Lung microvascular endothelial cell (primary cell): ENCODE measurements around the gene OSCP1. TPM values are rescaled to one million over a fixed set of nuclear protein-coding genes. Genes with fewer than 3 reads are reported as not detected.

Experiments
- DNase-seq, 2 donors: peaks; one replicate each; pipeline versions ENCODE4 v3.0.0 to v3.0.0-alpha.2; 2010; ENCODE audit warnings: low read depth in 2 of 2
- total RNA-seq: library from RNA; depleted of rRNA; stranded (reverse); fragments of >200 nt; gene quantifications from 2 replicates; pipeline ENCODE4 v1.2.1, GENCODE V29; 2014

Gene OSCP1
- total RNA-seq, 1 donor from 2014 or later = 4.2 TPM

GRCh38 chr1:36446746-36447145 is 3.5 kb downstream of the OSCP1 start:
- DNase-seq = no peak

- peak in 1 of 2 donors; percentile 34 for DNase-seq
Observed at GRCh38 chr1:36446271-36446670, 4.0 kb downstream of the OSCP1 start.

- no peak for DNase-seq
Observed at GRCh38 chr1:36443297-36443696, 7.0 kb downstream of the OSCP1 start.

GRCh38 chr1:36442337-36442736 is 7.9 kb downstream of the OSCP1 start:
- no peak for DNase-seq

GRCh38 chr1:36440646-36441045 is 9.6 kb downstream of the OSCP1 start:
- no peak for DNase-seq

- DNase-seq = no peak
Observed at GRCh38 chr1:36440044-36440443, 10.2 kb downstream of the OSCP1 start.

- DNase-seq = no peak
Observed at GRCh38 chr1:36438715-36439114, 11.5 kb downstream of the OSCP1 start.

GRCh38 chr1:36436821-36437220 is 13.4 kb downstream of the OSCP1 start:
- DNase-seq = no peak

GRCh38 chr1:36433102-36433501 is 17.1 kb downstream of the OSCP1 start:
- DNase-seq = no peak

GRCh38 chr1:36432616-36433015 is 17.6 kb downstream of the OSCP1 start:
- DNase-seq = peak; percentile 13 to 63

- DNase-seq = no peak
Observed at GRCh38 chr1:36425791-36426190, 24.5 kb downstream of the OSCP1 start.

- no peak for DNase-seq
Observed at GRCh38 chr1:36421649-36422048, 28.6 kb downstream of the OSCP1 start.

GRCh38 chr1:36420836-36421317 is 29.4 kb downstream of the OSCP1 start:
- DNase-seq = peak; percentile 80 to 86

- DNase-seq = no peak
Observed at GRCh38 chr1:36420409-36420808, 29.8 kb downstream of the OSCP1 start.

GRCh38 chr1:36419569-36419968 is 30.7 kb downstream of the OSCP1 start:
- DNase-seq = no peak

GRCh38 chr1:36419140-36419539 is 31.1 kb downstream of the OSCP1 start:
- no peak for DNase-seq

GRCh38 chr1:36417931-36418330 is 32.3 kb downstream of the OSCP1 start:
- no peak for DNase-seq

- DNase-seq = no peak
Observed at GRCh38 chr1:36415661-36416326, 34.5 kb downstream of the OSCP1 start.

- no peak for DNase-seq
Observed at GRCh38 chr1:36414384-36414783, 35.9 kb downstream of the OSCP1 start.

GRCh38 chr1:36411674-36412648 is 38.3 kb downstream of the OSCP1 start:
- peak; percentile 59 to 62 for DNase-seq

- DNase-seq = no peak
Observed at GRCh38 chr1:36408479-36408878, 41.8 kb downstream of the OSCP1 start.

GRCh38 chr1:36406440-36406839 is 43.8 kb downstream of the OSCP1 start:
- DNase-seq = no peak

GRCh38 chr1:36402504-36402890 is 47.8 kb downstream of the OSCP1 start:
- DNase-seq = no peak
